ENCODE data around the gene UGT2B11. TPM values are rescaled to one million over a fixed set of nuclear protein-coding genes. Genes with fewer than 3 reads are reported as not detected.
"Not testable (repeated sequence)": the region's sequence is repeated elsewhere in the genome, so short reads cannot be mapped to it uniquely, and the experiment has no call there.

The UGT2B11 gene
- total RNA-seq, 1 experiment from 2014 or later = not detected

- TF ChIP-seq SIN3A (IDR thresholded peaks at IDR 0.05; ENCODE audit: borderline replicate concordance, insufficient read depth, low read depth, low read length) (no peak), REST (IDR thresholded peaks at IDR 0.05; ENCODE audit: insufficient read depth in 1 of 2, low read depth in 2 of 2, low read length in 1 of 2) (no peak), POLR2AphosphoS5 (IDR thresholded peaks at IDR 0.05; ENCODE audit: low read depth, low read length) (no peak), TCF7L2 (IDR thresholded peaks at IDR 0.05; ENCODE audit: low read depth, low read length) (no peak), CTCF (IDR thresholded peaks at IDR 0.05) (no peak)
These were observed 3.6 kb downstream of the UGT2B11 start for GRCh38 chr4:69210911-69211310.

GRCh38 chr4:69198506-69198905, 16.0 kb downstream of the UGT2B11 start:
- in situ Hi-C loops (cut with HindIII; ENCODE audit: low pct_unique_long_range_greater_than_20kb, low sequenced_read_pairs); DNase-seq (ENCODE audit: low read depth, low spot score); ATAC-seq; H3K27ac ChIP-seq (ENCODE audit: low read length); H3K4me1 ChIP-seq (ENCODE audit: control insufficient read depth, insufficient read depth, low read length); H3K36me3 ChIP-seq (ENCODE audit: control insufficient read depth, insufficient read depth, low read length); POLR2A ChIA-PET; BruUV-seq (replicated peaks); H3K9me3 ChIP-seq (ENCODE audit: control insufficient read depth, insufficient read depth, low read depth, low read length); H3K27me3 ChIP-seq (ENCODE audit: control insufficient read depth, insufficient read depth, low read length); intact Hi-C loops (cut with micrococcal nuclease; ENCODE audit: unreplicated experiment); CTCF ChIA-PET; H3K4me3 ChIP-seq (ENCODE audit: low read depth in 2 of 2, low read length in 2 of 2): not testable (repeated sequence)

More at GRCh38 chr4:69210911-69211310, 3.6 kb downstream of the UGT2B11 start:
- Histone ChIP-seq H3K4me1 (ENCODE audit: control insufficient read depth, insufficient read depth, low read length) (no peaks in the 10 kb centered on the region), H3K36me3 (ENCODE audit: control insufficient read depth, insufficient read depth, low read length) (no peaks in the 10 kb centered on the region), H3K27ac (ENCODE audit: low read length) (no peak overlapping the region), H3K4me3 (ENCODE audit: low read depth in 2 of 2, low read length in 2 of 2) (no peak overlapping the region), H3K9me3 (ENCODE audit: control insufficient read depth, insufficient read depth, low read depth, low read length) (no peaks in the 10 kb centered on the region), H3K27me3 (ENCODE audit: control insufficient read depth, insufficient read depth, low read length) (no peaks in the 10 kb centered on the region)
- BruUV-seq (replicated peaks) = no TSS peak
- intact Hi-C loops (cut with micrococcal nuclease; ENCODE audit: unreplicated experiment) = no loop called here
- in situ Hi-C loops (cut with HindIII; ENCODE audit: low pct_unique_long_range_greater_than_20kb, low sequenced_read_pairs) = no loop called here
- DNase-seq (ENCODE audit: low read depth, low spot score) (no peak), ATAC-seq (no peak)
- POLR2A ChIA-PET = no interaction called here
- CTCF ChIA-PET = no interaction called here

GRCh38 chr4:69196209-69196965, 18.2 kb downstream of the UGT2B11 start:
- ATAC-seq (no peak), DNase-seq (ENCODE audit: low read depth, low spot score) (no peak)
- ChIA-PET CTCF (no interaction called here), POLR2A (no interaction called here)
- no peaks in the 10 kb centered on the region for H3K36me3 ChIP-seq (ENCODE audit: control insufficient read depth, insufficient read depth, low read length)
- intact Hi-C loops (cut with micrococcal nuclease; ENCODE audit: unreplicated experiment) (no loop called here), in situ Hi-C loops (cut with HindIII; ENCODE audit: low pct_unique_long_range_greater_than_20kb, low sequenced_read_pairs) (no loop called here)
- H3K4me3 ChIP-seq (ENCODE audit: low read depth in 2 of 2, low read length in 2 of 2) = no peak overlapping the region
- TF ChIP-seq SIN3A (IDR thresholded peaks at IDR 0.05; ENCODE audit: borderline replicate concordance, insufficient read depth, low read depth, low read length) (no peak), REST (IDR thresholded peaks at IDR 0.05; ENCODE audit: insufficient read depth in 1 of 2, low read depth in 2 of 2, low read length in 1 of 2) (no peak), POLR2AphosphoS5 (IDR thresholded peaks at IDR 0.05; ENCODE audit: low read depth, low read length) (no peak), CTCF (IDR thresholded peaks at IDR 0.05) (no peak), TCF7L2 (IDR thresholded peaks at IDR 0.05; ENCODE audit: low read depth, low read length) (no peak)
- no TSS peak for BruUV-seq (replicated peaks)
- H3K27ac ChIP-seq (ENCODE audit: low read length) = no peak overlapping the region
- H3K9me3 ChIP-seq (ENCODE audit: control insufficient read depth, insufficient read depth, low read depth, low read length) = no peaks in the 10 kb centered on the region
- no peaks in the 10 kb centered on the region for H3K27me3 ChIP-seq (ENCODE audit: control insufficient read depth, insufficient read depth, low read length)
- H3K4me1 ChIP-seq (ENCODE audit: control insufficient read depth, insufficient read depth, low read length) = no peaks in the 10 kb centered on the region
